GM19455 (cell line): ENCODE data around the gene CISD2.
A peak's percentile ranks its signal among the peaks of the same experiment; 100 is the strongest.
"Not testable (repeated sequence)": the region's sequence is repeated elsewhere in the genome, so short reads cannot be mapped to it uniquely, and the experiment has no call there.

Experiments used
- ATAC-seq: cut with Tn5 transposase; IDR thresholded peaks from one replicate; pipeline ENCODE4 v1.9.1; 2021; ENCODE audit not compliant: unreplicated experiment

The CISD2 gene, protein sequence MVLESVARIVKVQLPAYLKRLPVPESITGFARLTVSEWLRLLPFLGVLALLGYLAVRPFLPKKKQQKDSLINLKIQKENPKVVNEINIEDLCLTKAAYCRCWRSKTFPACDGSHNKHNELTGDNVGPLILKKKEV

DNA sequence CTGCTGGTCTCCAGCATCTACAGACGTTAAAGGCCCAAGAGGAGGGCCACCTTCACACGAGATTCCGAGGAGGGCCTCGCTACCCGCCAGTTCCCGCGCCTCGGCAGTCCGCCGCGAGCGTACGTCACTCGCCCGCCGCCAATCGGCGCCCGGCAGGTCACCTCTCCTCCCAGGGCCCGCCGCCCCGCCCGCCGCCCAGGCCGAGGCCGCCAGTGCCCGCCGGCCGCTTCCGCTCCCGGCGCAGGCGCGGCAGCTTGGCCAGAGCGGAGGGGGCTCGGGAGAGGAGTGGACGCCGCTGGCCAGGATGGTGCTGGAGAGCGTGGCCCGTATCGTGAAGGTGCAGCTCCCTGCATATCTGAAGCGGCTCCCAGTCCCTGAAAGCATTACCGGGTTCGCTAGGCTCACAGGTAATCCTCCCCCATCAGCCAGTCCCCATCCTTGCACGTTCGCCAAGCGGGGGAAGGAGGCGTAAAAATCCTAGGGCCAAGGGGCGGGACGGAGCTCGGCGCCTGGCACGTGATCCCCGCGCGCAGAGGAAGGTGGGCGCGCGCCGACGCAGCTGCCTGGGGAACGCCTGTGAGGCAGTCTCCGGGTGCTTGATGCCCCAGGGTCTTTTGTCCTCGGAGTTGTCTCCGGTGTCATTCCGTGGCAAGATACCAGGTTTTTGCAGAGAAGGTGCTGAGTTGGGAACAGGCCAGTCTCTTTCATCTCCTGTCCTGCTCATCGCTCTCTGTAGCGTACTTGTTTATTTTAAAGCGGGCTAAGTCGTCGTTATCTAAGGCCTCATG is at the start of gene CISD2:
Gene CISD2, plus strand, starts transcription at position 212 of the 788 bp plus-strand sequence. Its CDS starts 93 bp downstream, at position 305.
- peak; percentile 86 for ATAC-seq

DNA sequence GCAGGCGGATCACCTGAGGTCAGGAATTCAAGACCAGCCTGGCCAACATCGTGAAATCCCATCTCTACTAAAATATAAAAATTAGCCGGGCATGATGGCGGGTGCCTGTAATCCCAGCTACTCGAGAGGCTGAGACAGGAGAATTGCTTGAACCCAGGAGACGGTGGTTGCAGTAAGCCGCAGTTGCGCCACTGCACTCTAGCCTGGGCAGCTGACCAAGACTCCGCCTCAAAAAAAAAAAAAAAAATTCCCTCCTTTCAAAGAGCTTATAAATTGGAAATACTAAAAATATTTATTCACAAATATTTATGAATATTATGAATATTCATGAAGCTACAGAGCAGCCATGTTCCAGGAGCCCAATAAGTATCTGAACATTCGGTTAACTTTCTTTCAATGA is 49.7 kb upstream of the CISD2 start:
- not testable (repeated sequence) for ATAC-seq

DNA sequence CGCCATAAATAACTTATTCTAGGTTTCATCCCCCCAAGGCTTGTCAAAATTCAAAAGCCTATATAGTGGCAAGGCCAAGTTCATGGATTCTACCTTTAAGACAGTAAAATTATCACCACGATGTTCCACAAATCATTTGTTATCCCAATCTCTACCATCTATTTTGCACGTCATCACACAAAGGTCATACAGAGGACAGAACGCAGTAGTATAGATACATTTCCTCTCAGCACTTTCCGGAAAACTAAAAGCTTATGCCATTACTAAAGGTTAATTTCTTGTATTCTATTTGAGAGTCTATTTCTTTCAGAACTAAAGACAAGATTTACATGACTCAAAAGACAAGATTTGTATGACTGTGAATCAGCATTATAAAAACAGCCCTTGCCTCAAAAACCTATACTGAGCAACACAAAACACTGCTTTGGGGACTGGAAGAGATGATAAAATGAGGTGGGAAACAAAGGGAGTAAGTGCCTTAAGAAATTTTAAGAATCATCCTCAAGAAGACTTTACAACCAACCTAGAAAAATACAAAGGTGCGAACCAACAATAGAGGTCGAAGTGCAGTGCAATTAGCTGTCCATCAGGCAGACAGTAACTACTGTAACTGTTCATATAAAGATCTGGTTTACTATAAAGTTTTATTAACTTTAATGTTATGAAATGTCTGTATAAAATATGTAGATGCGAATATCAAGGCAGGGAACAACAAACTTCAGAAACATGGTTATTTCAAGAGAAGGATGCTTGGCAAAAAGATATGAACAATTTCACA is 49.0 kb upstream of the CISD2 start:
- no peak for ATAC-seq

- ATAC-seq = no peak
Observed at GRCh38 chr4:102823464-102823863, 45.3 kb upstream of the CISD2 start.

GRCh38 chr4:102823897-102824296 is 44.9 kb upstream of the CISD2 start:
- ATAC-seq = no peak

- no peak for ATAC-seq
Observed at GRCh38 chr4:102824398-102824797, 44.4 kb upstream of the CISD2 start.

- ATAC-seq = no peak
Observed at GRCh38 chr4:102825261-102826091, 43.3 kb upstream of the CISD2 start.

- ATAC-seq = no peak
Observed at GRCh38 chr4:102826105-102826889, 42.5 kb upstream of the CISD2 start.

- ATAC-seq = peak; percentile 33
Observed at GRCh38 chr4:102826890-102827673, 41.7 kb upstream of the CISD2 start, which contains the start of gene UBE2D3. TSS of gene UBE2D3 (minus strand) at chr4:102827551. CDS start at chr4:102826508, 1,043 bp downstream.

GRCh38 chr4:102827674-102828496 is 40.9 kb upstream of the CISD2 start:
- ATAC-seq = peak; percentile 85

- ATAC-seq = no peak
Observed at GRCh38 chr4:102828497-102828808, 40.3 kb upstream of the CISD2 start.

- ATAC-seq = no peak
Observed at GRCh38 chr4:102829803-102830202, 39.0 kb upstream of the CISD2 start.

GRCh38 chr4:102832105-102832504 is 36.7 kb upstream of the CISD2 start:
- no peak for ATAC-seq

- no peak for ATAC-seq
Observed at GRCh38 chr4:102832667-102833066, 36.1 kb upstream of the CISD2 start.

- no peak for ATAC-seq
Observed at GRCh38 chr4:102836596-102836995, 32.2 kb upstream of the CISD2 start.

DNA sequence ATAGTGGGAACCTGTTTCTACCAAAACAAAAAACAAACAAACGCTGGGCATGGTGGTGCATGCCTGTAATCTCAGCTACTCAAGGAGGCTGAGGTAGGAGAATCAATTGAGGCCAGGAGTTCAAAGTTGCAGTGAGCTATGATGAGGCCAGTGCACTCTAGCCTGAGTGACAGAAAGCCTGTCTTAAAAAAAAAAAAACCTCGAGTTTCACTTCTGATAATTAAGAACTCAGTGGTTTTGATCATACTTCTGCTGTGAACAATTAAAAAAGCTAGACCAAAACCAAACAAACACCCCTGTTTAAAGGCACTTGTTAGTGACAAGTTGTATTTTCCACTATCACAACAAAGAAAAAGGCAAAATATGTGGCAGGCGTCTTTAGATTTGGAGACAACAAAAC is 26.4 kb upstream of the CISD2 start:
- ATAC-seq = no peak

DNA sequence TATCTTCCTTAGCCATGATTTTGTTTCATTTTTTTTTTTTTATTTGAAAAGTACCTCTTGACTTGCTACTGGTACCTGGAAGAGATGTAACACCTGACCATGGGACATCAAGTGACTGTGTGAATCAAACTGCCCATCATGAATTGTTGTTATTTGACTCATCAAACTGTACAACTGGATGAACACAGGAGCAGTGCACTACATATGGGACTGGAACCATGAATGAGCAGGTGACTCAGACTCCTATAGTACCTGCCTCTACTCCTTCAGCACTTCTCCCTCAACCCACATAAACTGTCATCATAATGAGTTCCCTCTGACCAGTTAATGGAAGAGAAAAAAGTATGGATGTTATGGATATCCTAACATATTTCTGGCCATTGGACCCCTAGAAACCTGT is 25.5 kb upstream of the CISD2 start:
- ATAC-seq = no peak

DNA sequence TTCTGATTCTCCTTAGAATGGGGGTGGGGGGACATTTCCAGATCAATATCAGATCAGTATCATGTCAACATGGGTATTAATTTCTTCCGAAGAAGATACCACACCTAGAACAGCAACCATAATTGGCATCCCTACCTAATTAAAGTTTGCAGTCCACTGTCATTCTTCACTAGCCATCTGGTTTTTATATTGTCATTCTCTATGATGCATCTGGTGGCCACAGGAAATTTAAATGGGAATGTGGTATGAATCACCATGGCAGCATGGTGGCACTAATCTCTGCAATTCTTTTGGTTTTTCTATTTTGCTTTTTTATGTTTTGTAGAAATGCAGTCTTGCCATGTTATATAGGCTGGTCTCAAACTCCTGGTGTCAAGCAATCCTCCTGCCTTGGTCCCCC is 24.9 kb upstream of the CISD2 start:
- ATAC-seq = no peak

DNA sequence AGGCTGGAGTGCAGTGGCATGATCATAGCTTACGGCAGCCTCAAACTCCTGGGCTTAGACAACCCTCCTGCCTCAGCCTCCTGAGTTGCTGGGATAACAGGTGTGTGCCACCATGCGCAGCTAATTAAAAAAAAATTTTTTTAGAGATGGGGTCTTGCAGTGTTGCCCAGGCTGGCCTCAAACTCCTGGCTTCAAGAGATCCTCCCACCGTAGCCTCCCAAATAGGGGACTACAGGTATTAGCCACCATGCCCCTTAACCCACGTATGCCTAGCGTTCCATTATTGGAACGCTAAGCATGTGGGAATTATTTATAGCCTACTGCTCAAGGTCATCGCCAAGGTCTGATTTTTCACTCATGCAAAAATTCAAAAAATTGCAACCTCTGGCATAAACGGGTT is 21.1 kb upstream of the CISD2 start:
- ATAC-seq = no peak
